HEK293T (cell line): ENCODE measurements around the gene APOBEC3B.
"Not testable (repeated sequence)": the region's sequence is repeated elsewhere in the genome, so short reads cannot be mapped to it uniquely, and the experiment has no call there.

Experiments used
- BHLHE40 ChIP-seq: fragments of 450-650 bp; IDR thresholded peaks from 2 replicates; pipeline ENCODE4 v1.6.1; 2016; ENCODE audit warnings: mild to moderate bottlenecking, moderate library complexity, borderline replicate concordance
- FOXA1 ChIP-seq: fragments of 450-650 bp; IDR thresholded peaks from 2 replicates; pipeline ENCODE4 v1.6.1; 2016; ENCODE audit warnings: mild to moderate bottlenecking
- FOXM1 ChIP-seq: fragments of 450-650 bp; IDR thresholded peaks from 2 replicates; pipeline ENCODE4 v1.6.1; 2017; ENCODE audit warnings: mild to moderate bottlenecking, borderline replicate concordance
- HDGF ChIP-seq: fragments of 450-650 bp; IDR thresholded peaks from 2 replicates; pipeline ENCODE4 v1.6.1; 2017; ENCODE audit warnings: antibody characterized with exemption, borderline replicate concordance
- SP1 ChIP-seq: fragments of 450-650 bp; IDR thresholded peaks from 2 replicates; pipeline ENCODE4 v1.6.1; 2017
- SUZ12 ChIP-seq: fragments of 450-650 bp; IDR thresholded peaks from 2 replicates; pipeline ENCODE4 v1.6.1; 2016; ENCODE audit warnings: mild to moderate bottlenecking
- TARDBP ChIP-seq: fragments of 450-650 bp; IDR thresholded peaks from 2 replicates; pipeline ENCODE4 v1.6.1; 2016

GRCh38 chr22:39020021-39020651, 38.0 kb downstream of the APOBEC3B start:
- not testable (repeated sequence) for TF ChIP-seq SUZ12, FOXM1, FOXA1, HDGF, TARDBP, BHLHE40, SP1
